22Rv1 (cell line): ENCODE results near the gene NELFB.

Source experiments
- ZFX ChIP-seq: fragments of 450-650 bp; IDR thresholded peaks from 2 replicates; pipeline ENCODE4 v1.6.1; 2017; ENCODE audit warnings: antibody characterized with exemption, borderline replicate concordance
- TF ChIP-seq, protein P1 (sequence below): fragments of 450-650 bp; IDR thresholded peaks from 2 replicates; pipeline ENCODE4 v1.5.1; 2017; ENCODE audit warnings: mild to moderate bottlenecking

- TF ChIP-seq, protein P1, sequence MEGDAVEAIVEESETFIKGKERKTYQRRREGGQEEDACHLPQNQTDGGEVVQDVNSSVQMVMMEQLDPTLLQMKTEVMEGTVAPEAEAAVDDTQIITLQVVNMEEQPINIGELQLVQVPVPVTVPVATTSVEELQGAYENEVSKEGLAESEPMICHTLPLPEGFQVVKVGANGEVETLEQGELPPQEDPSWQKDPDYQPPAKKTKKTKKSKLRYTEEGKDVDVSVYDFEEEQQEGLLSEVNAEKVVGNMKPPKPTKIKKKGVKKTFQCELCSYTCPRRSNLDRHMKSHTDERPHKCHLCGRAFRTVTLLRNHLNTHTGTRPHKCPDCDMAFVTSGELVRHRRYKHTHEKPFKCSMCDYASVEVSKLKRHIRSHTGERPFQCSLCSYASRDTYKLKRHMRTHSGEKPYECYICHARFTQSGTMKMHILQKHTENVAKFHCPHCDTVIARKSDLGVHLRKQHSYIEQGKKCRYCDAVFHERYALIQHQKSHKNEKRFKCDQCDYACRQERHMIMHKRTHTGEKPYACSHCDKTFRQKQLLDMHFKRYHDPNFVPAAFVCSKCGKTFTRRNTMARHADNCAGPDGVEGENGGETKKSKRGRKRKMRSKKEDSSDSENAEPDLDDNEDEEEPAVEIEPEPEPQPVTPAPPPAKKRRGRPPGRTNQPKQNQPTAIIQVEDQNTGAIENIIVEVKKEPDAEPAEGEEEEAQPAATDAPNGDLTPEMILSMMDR, result no peak
- no peak for TF ChIP-seq ZFX
These were observed 8.9 kb downstream of the NELFB start for GRCh38 chr9:137264067-137264466.
